Type B pancreatic cell (in vitro differentiated cells): ENCODE data around the gene SMG1. TPM values are rescaled to one million over a fixed set of nuclear protein-coding genes. Genes with fewer than 3 reads are reported as not detected.
"Not testable (repeated sequence)": the region's sequence is repeated elsewhere in the genome, so short reads cannot be mapped to it uniquely, and the experiment has no call there.

Source experiments
- DNase-seq: peaks from one replicate; pipeline ENCODE4 v3.0.0; 2021; ENCODE audit warnings: mixed read lengths; ENCODE audit not compliant: unreplicated experiment; ENCODE audit errors: extremely low spot score
- H3K27ac Mint-ChIP-seq: 2 replicates; pipeline ENCODE4 v1.8.0; 2021; ENCODE audit warnings: mild to moderate bottlenecking, mixed read lengths
- H3K27me3 Mint-ChIP-seq: 2 replicates; pipeline ENCODE4 v1.8.0; 2021; ENCODE audit warnings: mixed read lengths
- H3K36me3 Mint-ChIP-seq: 2 replicates; pipeline ENCODE4 v1.8.0; 2021; ENCODE audit warnings: mixed read lengths
- H3K4me1 Mint-ChIP-seq: one replicate; pipeline ENCODE4 v1.8.0; 2021; ENCODE audit warnings: mixed read lengths; ENCODE audit not compliant: unreplicated experiment
- H3K4me3 Mint-ChIP-seq: 2 replicates; pipeline ENCODE4 v1.8.0; 2021; ENCODE audit warnings: mild to moderate bottlenecking, mixed read lengths
- H3K9me3 Mint-ChIP-seq: 2 replicates; pipeline ENCODE4 v1.8.0; 2021; ENCODE audit warnings: mixed read lengths
- total RNA-seq: library from RNA; stranded (reverse); gene quantifications from 2 replicates; pipeline ENCODE4 v1.2.1, GENCODE V29; 2021; ENCODE audit warnings: low replicate concordance

SMG1 gene
- total RNA-seq, 1 donor from 2014 or later, result 80.5 TPM

DNA sequence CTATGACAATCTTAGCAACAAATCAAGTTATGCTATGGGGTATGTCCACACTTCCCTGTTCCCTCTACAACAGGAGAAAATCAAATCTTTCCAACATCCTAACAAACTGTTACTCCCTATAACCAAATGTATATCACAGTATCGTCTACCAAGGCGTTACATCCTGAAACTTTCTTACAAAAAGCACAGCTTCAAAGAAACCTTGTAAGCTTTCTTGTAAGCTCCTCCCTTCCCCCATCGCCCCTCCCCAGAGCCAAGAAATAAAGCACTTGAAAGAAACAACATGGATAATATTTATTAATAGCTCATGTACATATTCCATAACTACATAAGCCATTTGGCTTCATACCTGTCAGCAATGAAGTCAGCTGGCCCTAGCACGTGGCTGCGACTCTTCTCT, 2.3 kb downstream of the SMG1 start:
- not testable (repeated sequence) for H3K27me3 Mint-ChIP-seq, H3K4me1 Mint-ChIP-seq, H3K9me3 Mint-ChIP-seq, H3K36me3 Mint-ChIP-seq, DNase-seq
- H3K4me3 Mint-ChIP-seq, result peak overlapping the region; percentile 81
- H3K27ac Mint-ChIP-seq, result peak overlapping the region; percentile 74

DNA sequence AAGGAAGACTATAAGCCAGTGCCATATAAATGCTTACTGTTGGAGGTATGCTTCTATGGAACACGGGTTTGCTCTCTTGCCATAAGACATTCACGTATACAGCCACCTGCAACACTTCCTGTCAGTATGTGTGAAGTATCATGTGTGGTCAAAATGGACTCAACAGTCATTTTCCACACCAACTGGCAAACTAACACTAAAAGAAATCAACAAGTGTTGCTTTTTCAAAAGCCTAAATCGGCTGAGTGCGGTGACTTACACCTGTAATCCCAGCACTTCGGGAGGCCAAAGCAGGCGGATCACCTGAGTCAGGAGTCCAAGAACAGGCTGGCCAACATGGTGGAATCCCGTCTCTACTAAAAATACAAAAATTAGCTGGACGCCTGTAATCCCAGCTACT, 3.1 kb downstream of the SMG1 start:
- H3K4me3 Mint-ChIP-seq, H3K9me3 Mint-ChIP-seq, H3K27ac Mint-ChIP-seq, H3K4me1 Mint-ChIP-seq, H3K27me3 Mint-ChIP-seq, H3K36me3 Mint-ChIP-seq, DNase-seq: not testable (repeated sequence)

DNA sequence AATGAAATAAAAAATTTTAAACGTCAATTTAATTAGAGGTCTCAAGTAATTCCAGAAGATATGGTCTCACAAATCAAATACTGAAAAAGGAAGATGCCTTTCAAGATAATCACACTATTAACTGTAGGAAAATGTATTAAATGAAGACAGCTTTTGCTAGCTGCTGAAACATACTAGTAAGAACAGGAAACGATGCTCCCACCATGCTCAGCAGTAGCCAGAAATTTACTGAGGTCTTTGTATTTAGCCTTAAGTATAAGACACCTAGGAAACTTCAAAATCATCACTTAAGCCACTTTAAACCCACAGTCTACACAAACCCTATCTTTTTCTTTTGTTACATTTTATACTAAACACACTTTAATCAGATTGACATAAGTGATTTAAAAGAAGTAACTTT, 16.6 kb downstream of the SMG1 start:
- DNase-seq, H3K9me3 Mint-ChIP-seq, H3K4me3 Mint-ChIP-seq, H3K27me3 Mint-ChIP-seq, H3K27ac Mint-ChIP-seq: not testable (repeated sequence)
- Mint-ChIP-seq H3K36me3 (peaks cover 13% of the 10 kb centered on the region), H3K4me1 (peaks cover 12% of the 10 kb centered on the region)

DNA sequence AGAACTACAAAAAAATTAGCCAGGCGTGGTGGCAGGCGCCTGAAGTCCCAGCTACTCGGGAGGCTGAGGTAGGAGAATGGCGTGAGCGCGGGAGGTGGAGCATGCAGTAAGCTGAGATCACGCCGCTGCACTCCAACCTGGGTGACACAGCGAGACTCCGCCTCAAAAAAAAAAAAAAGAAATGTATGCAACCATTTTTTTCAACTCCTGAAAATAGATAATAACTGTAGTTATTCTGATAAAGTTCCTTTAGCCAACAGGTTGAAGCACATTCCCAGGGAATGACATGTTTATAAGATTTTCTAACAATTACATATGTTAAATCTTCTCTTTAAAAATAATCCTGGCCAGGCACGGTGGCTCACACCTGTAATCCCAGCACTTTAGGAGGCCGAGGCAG, 17.5 kb downstream of the SMG1 start:
- H3K27ac Mint-ChIP-seq, H3K4me3 Mint-ChIP-seq, H3K9me3 Mint-ChIP-seq, DNase-seq, H3K27me3 Mint-ChIP-seq: not testable (repeated sequence)
- peaks cover 13% of the 10 kb centered on the region for H3K36me3 Mint-ChIP-seq
- peaks cover 12% of the 10 kb centered on the region for H3K4me1 Mint-ChIP-seq

DNA sequence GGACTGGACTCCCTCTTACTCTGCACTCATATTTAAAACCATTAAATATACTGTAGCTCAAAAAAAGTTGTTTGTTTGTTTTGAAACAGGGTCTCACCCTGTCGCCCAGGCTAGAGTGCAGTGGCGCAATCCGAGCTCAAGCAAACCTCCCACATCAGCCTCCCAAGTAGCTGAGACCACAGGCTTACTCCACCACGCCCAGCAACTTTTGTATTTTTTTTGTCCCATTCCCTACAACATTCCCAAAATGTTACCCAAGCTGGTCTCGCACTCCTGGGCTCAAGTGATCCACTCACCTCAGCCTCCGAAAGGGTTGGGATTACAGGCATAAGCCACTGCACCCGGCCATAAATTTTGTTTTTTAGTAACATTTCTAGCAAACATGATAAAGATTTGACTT, 23.4 kb downstream of the SMG1 start:
- DNase-seq, H3K9me3 Mint-ChIP-seq, H3K27ac Mint-ChIP-seq, H3K27me3 Mint-ChIP-seq, H3K4me3 Mint-ChIP-seq: not testable (repeated sequence)
- Mint-ChIP-seq H3K4me1 (peaks cover 11% of the 10 kb centered on the region), H3K36me3 (peaks cover 11% of the 10 kb centered on the region)

DNA sequence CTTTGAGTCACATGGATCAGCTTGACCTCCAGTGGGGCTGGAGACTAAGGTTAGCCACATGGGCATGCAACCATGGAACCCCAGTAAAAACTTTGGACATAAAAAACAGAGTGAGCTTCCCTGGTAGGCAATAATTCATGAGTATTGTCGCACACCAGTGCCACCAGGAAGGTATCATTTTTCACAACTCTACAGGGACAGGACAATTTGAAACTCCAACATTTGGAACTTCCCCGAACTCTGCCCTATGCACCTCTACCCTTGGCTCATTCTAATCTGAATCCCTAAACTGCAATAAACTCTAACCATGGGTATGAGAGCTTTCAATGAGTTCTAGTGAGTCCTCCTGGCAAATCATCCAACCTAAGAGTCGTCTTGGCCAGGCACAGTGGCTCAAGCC, 24.2 kb downstream of the SMG1 start:
- H3K27ac Mint-ChIP-seq, H3K9me3 Mint-ChIP-seq, H3K4me3 Mint-ChIP-seq, DNase-seq, H3K36me3 Mint-ChIP-seq, H3K27me3 Mint-ChIP-seq, H3K4me1 Mint-ChIP-seq: not testable (repeated sequence)

DNA sequence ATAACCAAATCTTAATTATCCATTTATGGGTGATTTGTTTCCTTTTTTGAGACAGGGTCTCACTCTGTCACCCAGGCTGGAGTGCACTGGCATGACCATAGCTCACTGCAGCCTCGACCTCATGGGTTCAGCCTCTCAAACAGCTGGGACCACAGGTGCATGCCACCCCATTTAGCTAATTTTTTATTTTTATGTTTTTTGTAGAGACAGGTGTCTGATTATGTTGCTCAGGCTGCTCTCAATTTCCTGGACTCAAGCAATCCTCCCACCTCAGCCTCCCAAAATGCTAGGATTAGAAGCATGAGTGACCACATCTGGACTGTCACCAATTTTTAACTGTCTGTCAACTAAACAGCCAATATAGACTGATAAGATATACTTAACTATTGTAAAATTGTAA, 25.0 kb downstream of the SMG1 start:
- H3K27ac Mint-ChIP-seq, H3K27me3 Mint-ChIP-seq, H3K36me3 Mint-ChIP-seq, H3K9me3 Mint-ChIP-seq, H3K4me1 Mint-ChIP-seq, DNase-seq, H3K4me3 Mint-ChIP-seq: not testable (repeated sequence)

DNA sequence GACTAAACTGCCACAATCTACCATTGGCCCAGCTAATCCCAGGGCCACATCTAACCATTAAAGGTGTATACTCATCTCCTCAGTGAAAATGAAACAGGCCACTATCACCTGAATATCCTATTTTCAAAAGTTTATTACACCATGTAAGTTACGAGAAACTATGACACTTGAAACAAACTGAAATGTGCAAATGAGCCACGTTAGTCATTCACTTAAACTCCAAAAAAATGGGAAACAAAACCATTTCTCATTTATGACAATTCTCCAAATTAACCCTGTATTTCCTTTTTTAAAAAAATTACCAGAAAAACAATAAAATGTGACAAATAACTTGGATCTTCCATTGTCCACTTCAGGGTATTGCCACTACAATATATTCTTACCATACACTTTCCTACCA, 41.8 kb downstream of the SMG1 start:
- H3K36me3 Mint-ChIP-seq, result peaks cover 13% of the 10 kb centered on the region
- not testable (repeated sequence) for H3K27me3 Mint-ChIP-seq, H3K4me3 Mint-ChIP-seq, DNase-seq, H3K27ac Mint-ChIP-seq, H3K9me3 Mint-ChIP-seq, H3K4me1 Mint-ChIP-seq

DNA sequence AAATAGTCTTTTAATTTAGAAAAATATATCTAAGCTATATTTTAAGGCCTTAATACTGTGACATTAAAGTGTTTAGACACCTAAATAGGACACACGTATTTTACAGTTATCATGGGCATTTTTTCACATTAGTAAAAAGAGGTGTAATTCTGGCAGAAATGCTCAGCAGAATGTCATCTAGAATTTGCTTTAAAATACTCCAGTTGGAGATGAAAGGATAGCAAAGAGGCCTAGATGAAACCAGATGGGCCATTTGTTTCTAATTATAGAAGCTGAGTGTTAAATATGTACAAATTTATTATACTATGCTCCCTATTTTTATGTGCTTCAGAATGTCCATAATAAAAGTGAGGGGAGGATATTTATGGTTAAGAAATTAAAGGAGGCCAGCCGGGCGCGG, 48.5 kb downstream of the SMG1 start:
- not testable (repeated sequence) for H3K27me3 Mint-ChIP-seq, DNase-seq, H3K9me3 Mint-ChIP-seq, H3K27ac Mint-ChIP-seq, H3K4me1 Mint-ChIP-seq, H3K4me3 Mint-ChIP-seq
- H3K36me3 Mint-ChIP-seq, result peaks cover 23% of the 10 kb centered on the region

DNA sequence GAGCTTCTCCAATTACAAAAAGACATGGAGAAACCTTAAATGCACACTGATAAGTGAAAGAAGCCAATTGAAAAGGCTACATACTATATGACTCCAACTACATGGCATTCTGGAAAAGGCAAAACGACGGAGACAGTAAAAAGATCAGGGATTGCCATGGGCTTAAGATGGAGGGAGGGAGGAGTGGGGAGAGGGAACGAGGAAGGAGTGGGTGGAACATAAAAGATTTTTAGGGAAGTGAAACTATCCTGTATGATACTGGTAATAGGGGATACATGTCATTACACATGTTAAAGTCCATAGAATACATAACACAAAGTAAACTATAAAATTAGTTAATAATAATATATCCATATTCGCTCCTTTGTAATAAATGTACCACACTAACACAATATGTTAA, 48.9 kb downstream of the SMG1 start:
- not testable (repeated sequence) for H3K9me3 Mint-ChIP-seq
- H3K36me3 Mint-ChIP-seq, result peaks cover 20% of the 10 kb centered on the region

DNA sequence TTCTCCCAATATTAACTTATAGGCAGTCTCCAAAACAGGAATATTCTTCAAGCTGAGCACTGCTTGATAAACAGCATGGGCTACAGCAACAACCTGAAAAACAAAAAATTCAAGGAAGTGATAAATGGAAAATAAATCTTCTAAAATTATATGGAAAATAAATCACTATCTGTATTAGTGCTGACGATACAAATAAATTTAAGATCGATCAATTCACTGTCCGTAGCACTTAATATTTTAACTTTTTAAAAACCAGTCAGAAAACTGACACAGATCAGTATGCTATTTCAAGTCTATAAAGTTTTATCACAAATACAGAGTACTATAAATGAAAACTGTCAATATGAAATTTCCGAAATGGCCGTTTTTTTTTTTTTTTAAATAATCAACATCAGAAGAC, 49.9 kb downstream of the SMG1 start:
- not testable (repeated sequence) for H3K4me3 Mint-ChIP-seq, DNase-seq, H3K27ac Mint-ChIP-seq, H3K27me3 Mint-ChIP-seq, H3K4me1 Mint-ChIP-seq, H3K9me3 Mint-ChIP-seq
- H3K36me3 Mint-ChIP-seq, result peaks cover 20% of the 10 kb centered on the region

More for the DNA sequence above, 48.9 kb downstream of the SMG1 start:
- not testable (repeated sequence) for H3K27ac Mint-ChIP-seq, H3K4me3 Mint-ChIP-seq, DNase-seq, H3K4me1 Mint-ChIP-seq, H3K27me3 Mint-ChIP-seq

DNA sequence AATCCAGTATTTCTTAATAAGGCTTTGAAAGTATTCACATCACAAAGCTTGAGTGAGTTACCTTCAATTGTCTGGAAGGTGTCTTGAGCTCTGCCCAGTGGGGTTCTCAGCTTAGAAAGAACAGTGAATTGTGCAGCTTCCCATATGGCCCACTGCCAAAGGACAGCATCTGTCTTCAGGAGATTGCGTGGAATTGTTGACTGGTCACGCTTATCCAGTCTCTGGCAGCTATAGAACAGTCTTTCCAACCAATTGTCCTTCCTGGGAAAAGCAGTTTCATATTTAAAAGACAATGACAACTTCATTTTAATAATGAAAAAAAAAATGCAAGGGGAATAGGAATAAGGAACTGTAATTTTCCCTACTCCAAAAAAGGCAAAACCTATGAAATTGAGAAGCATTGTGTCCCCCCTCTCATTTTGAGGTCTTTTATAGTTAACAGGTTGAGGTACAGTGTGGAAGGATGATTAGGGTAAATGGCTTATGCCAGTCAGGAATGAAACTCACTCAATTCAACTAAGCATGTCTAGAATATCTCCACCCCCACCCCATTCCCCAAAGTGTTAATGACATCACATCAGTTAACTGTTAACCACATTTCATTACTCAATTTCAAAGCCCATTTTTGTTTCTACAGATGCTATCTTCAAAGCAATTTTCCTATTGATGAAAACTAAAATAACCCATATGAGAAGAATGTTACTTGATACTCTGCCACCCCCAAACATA, 57.0 kb downstream of the SMG1 start:
- DNase-seq, H3K27ac Mint-ChIP-seq, H3K4me1 Mint-ChIP-seq, H3K27me3 Mint-ChIP-seq, H3K9me3 Mint-ChIP-seq, H3K4me3 Mint-ChIP-seq: not testable (repeated sequence)
- peaks cover 20% of the 10 kb centered on the region for H3K36me3 Mint-ChIP-seq

DNA sequence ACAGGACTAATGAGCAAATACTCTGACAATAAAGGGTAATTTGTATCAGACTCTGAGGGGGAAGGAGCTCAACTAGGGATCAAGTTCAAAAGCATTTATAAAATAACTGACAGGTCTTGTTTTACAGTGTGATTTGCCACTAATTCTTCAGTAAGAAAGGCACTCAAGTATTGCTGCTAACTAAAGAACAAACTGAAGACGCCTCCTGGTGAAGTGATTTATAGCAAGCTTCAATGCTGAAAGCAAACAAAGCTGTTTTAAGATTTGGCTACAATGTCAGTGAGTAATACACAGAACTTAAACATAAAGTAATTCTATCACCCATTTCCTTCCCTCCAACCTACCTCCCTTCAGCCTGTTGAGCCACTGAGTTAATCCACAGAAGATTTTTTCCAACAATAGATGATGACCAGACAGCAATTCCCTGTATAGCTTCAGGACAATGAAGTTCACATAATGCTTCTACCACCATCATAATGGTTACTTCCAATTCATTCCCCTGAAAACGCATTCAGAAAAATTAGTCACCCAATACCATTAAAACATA, 59.9 kb downstream of the SMG1 start:
- not testable (repeated sequence) for H3K4me3 Mint-ChIP-seq, DNase-seq, H3K4me1 Mint-ChIP-seq, H3K27me3 Mint-ChIP-seq, H3K27ac Mint-ChIP-seq, H3K9me3 Mint-ChIP-seq
- peaks cover 20% of the 10 kb centered on the region for H3K36me3 Mint-ChIP-seq

DNA sequence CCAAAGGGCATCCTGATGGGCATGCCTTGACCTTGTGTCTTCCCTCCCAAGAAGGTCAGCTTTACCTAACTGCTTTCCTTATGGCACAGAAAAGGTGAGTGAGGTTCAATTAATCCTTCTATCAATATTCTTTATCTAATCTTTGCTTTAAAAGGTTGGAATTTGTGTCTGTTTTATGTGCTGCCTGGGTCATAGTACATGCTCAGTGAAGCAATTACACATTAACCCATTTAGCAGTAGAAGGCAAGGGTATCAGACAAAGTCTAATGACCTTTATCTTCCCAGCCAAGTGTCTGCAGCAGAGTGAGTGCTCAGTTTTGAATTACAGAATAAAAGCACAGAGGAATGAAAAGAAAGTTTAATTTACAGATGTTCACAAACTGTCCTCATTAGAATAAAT, 63.3 kb downstream of the SMG1 start:
- not testable (repeated sequence) for H3K9me3 Mint-ChIP-seq, H3K4me3 Mint-ChIP-seq, DNase-seq, H3K27me3 Mint-ChIP-seq, H3K4me1 Mint-ChIP-seq
- peak overlapping the region; percentile 8 for H3K27ac Mint-ChIP-seq
- H3K36me3 Mint-ChIP-seq, result peaks cover 21% of the 10 kb centered on the region
